ENCODE data around the gene ACOX2.
"Not testable (repeated sequence)": the region's sequence is repeated elsewhere in the genome, so short reads cannot be mapped to it uniquely, and the experiment has no call there.

Gene ACOX2

GRCh38 chr3:58535531-58536500 is 1.2 kb downstream of the ACOX2 start:
- DNase-seq (ENCODE audit: low read depth in 2 of 2), result no peak

DNA sequence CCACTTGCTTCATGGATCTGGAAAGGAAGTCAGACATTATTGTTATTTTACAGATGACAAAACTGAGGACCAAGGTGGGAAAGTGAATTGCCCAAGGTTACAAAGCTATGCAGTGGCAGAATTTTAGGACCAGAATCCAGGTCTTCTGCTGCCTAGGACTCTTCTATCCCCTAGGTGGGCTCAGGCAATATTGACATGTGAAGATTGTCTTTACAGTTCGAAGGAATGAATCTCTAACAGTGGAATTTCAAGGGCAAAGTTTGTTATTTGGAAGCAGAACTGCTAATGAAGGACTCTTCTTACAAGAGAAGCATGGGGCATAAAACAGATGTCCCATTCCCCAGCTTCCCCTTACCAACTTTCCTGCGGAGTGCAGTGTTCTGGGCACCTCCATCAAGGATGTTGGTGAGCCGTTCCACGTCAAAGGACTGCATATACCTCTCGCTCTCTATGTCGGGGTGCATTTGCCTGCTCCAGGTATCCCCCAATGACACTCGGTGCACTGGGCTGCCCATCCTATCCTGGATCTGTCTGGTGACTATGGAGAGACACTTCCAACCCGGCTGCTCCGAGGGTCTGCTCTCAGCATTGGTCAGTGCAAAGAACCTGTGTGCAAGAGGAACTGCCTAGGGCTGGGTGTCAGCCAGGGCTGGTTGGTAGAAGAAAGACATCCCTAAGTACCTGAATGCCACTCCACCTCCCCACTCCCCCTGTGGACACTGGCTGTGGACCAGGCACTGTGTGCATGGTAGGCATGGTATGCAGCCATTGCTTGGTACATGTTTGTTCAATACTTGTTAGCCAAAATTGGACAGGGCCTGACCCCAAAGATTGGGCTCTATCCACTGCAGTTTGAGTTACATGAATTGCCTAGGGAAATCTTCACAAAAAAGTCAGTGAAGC is 2.1 kb downstream of the ACOX2 start:
- DNase-seq (ENCODE audit: low read depth in 2 of 2), result no peak

- DNase-seq (ENCODE audit: low read depth in 2 of 2), result peak; percentile 64 to 65
These were observed 4.2 kb downstream of the ACOX2 start for GRCh38 chr3:58532794-58533220.

- no peak for DNase-seq (ENCODE audit: low read depth in 2 of 2)
These were observed 5.0 kb downstream of the ACOX2 start for GRCh38 chr3:58531956-58532355.

DNA sequence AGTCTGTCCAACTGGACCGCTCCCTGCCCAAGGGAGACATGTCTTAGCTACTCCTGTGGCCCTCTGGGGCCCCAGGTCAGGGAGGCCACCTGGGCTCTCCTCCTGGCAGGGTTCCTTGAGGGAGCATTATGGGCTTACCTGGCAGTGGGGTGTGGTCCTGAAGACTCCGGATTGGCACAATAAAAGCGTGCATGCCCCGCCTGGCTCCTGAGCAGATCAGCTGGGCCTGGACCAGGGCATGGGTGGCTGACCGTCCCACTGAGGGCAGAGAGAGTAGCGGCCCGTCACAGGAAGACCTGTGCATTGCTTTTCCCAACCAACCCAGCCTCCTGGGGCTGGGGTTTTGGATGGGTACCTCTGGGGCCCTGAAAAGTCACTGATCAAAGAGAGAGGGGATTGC is 5.4 kb downstream of the ACOX2 start:
- no peak for DNase-seq (ENCODE audit: low read depth in 2 of 2)

DNA sequence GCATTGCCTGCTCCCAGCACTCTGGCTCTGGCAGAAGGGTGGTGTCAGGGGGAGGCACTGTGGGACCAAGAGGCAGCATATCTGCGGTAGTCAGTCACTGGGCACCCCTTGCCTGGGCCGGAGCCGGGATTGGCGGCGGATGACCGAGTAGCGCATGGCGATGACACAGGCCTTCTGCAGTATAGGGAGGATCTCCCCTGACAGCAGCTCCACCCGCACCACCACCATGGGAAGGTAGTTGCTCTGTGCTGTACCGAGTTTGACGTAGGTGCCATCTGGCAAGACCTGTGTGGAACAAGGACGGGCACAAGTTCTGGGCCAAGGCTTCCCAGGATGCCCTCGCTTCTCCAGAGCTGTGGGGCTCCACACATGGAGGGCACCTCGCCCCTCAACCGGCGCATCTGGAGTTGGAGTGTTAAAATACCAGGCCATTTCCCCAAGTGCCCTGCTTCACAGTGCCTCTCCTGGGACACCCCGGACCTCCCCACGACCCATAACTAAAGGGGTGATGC is 6.6 kb downstream of the ACOX2 start:
- no peak for DNase-seq (ENCODE audit: low read depth in 2 of 2)

GRCh38 chr3:58529516-58530353 is 7.3 kb downstream of the ACOX2 start:
- DNase-seq (ENCODE audit: low read depth in 2 of 2), result no peak

DNA sequence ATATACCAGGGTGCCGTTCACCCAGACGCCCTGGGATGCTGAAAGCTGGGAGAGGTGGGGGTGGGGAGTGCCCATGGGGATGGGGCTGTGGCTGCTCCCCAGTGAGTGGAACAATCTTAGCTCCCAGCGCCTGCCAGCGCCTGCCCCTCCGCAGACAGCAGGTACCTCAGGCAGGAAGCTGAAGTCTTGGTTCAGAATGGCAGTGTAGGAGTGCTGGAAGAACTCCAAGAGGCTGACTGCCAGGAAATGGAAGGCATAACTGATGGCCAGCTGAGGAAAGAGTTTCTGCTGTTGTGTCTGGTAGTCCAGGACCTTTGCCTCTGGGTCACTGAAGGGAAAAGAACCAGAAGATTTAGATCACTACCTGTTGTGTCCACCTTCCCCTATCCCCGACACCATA is 8.4 kb downstream of the ACOX2 start:
- no peak for DNase-seq (ENCODE audit: low read depth in 2 of 2)

GRCh38 chr3:58527440-58527839 is 9.6 kb downstream of the ACOX2 start:
- DNase-seq (ENCODE audit: low read depth in 2 of 2), result not testable (repeated sequence)

- no peak for DNase-seq (ENCODE audit: low read depth in 2 of 2)
These were observed 10.5 kb downstream of the ACOX2 start for GRCh38 chr3:58526515-58526957.

- DNase-seq (ENCODE audit: low read depth in 2 of 2), result no peak
These were observed 12.6 kb downstream of the ACOX2 start for GRCh38 chr3:58524326-58524888.

DNA sequence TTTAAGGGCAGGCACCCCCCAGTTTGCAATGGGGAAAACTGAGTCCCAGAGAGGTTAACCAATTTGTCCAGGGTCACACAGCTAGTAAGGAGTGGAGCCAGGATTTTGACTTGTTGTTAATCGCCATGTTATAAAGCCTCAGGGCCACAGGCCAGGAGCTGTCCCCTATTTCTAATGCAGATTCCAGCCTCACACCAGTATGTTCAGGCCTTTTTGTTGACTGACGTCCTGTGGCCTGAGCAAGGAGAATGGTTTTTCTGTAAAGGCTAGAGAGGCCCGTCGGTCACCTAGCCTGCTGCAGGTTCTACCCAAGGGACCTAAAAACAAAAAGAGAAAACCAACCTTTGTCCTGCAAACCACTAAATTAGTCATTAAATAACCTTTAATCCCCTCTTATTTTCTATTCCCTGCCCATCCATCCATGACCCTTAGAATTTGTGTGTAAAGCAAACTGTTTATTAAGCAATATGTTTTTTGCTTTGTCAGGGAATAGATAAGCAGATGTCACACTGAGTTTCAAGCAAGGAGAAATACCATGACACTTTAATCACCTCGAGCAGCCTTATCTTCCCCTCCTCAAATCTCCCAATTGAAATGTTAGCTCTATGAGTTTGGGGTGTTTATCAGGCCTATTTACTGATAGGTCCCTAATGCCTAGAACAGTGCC is 14.1 kb downstream of the ACOX2 start:
- DNase-seq (ENCODE audit: low read depth in 2 of 2), result no peak

- DNase-seq (ENCODE audit: low read depth in 2 of 2), result no peak
These were observed 14.9 kb downstream of the ACOX2 start for GRCh38 chr3:58521917-58522631.

DNA sequence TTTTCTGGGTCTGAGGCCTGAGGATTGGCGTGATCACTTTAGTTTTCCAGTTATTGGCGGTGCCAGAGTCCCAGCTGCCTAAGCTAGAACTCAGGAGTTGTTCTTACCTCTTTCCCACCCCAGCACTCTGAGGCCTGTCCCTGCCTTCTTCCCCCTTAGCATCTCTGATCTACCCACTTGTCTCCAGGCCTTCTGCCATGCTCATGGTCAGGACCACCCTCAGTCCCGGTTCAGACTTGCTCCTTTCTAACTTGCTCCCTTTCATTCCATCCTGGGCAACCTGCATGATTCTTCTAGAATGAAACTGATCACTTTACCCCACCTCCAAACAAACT is 15.7 kb downstream of the ACOX2 start:
- DNase-seq (ENCODE audit: low read depth in 2 of 2), result no peak

GRCh38 chr3:58520403-58521335 is 16.3 kb downstream of the ACOX2 start:
- DNase-seq (ENCODE audit: low read depth in 2 of 2), result no peak

DNA sequence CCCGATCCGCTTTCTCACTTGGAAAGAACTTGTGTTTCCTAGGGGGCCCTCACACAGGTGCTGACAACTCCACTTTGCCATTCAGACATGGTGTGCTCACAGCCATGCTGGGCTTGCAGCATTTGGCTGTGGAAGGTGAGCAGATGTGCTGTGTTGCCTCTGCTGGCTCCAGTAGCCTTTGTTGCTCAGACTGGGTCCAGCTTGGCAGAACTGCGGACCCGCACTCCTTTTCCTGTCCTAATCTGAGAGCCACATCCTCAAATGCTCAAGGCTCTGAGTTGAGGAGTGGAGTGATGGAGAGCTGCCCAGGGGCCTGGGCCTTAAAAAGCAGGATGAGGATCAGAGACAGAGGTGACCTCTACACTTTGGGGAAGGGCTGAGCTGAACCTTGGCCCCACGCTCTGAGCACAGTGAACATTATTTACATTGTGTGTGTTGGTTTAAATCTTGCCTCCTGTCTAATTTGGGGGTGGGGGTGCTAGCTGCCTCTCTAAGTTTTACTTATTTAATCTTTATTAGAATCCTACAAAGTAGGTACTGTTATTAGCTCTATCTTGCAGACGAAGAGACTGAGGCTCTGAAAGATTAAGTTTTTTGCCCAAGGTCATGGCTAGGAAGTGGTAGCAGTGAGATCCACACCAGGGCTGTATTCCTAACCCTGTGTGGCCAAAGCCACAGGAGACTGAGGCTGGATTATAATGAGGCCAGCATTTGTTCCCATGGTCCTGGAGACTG is 17.2 kb downstream of the ACOX2 start:
- DNase-seq (ENCODE audit: low read depth in 2 of 2), result no peak

DNA sequence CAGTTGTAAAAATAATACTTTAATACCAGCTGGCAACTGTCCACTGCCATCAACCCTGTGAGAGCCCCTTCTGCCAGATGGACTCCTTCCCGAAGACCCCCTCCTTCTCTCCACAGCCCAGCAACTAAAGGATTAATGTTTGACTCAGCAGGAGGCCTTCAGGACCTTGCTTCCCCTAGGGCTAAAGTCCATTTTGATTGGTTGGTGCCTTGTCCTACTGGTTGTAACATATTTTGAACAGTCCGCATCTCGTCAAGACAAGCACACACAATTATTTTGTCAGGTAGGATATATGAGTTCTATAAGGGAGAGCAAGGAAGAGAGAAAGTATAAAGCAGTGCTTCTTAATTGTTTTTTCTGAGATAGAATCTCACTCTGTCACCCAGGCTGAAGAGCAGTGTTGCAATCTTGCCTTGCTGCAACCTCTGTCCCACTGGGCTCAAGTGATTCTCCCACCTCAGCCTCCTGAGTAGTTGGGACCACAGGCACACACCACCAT is 18.6 kb downstream of the ACOX2 start:
- no peak for DNase-seq (ENCODE audit: low read depth in 2 of 2)

DNA sequence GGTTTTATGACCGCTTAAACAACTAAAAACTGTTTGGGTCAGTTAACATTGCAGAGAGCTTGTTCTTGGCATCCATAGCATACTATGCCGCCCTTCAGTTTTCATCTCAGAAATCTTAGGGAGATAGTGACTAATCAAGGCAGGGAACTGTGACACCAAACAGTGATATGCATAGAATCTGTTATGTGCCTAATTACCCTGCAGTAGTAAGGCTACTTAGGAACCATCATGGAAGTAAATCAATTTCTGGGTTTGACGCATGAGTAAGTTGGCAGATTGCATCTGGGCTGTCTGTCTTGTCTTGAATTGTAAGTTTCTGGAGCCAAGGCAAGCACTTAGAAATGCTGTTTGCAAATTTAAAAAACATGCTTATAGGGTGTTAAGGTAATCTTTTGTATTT is 22.6 kb downstream of the ACOX2 start:
- DNase-seq (ENCODE audit: low read depth in 2 of 2), result no peak
